PC-9 (cell line): ENCODE measurements around the gene MECP2.

Source experiments
- CTCF ChIP-seq: fragments of 200-600 bp; sonication (generic); conservative IDR thresholded peaks from 2 replicates; pipeline ENCODE4 v1.6.1; 2017; ENCODE audit warnings: mixed run types, antibody characterized with exemption, mild to moderate bottlenecking, moderate library complexity
- EZH2 ChIP-seq: fragments of 200-600 bp; sonication (generic); IDR thresholded peaks from 2 replicates; pipeline ENCODE4 v1.8.0; 2017; ENCODE audit warnings: antibody characterized with exemption, low read depth

- TF ChIP-seq CTCF (no peak), EZH2 (no peak)
Observed at GRCh38 chrX:154094833-154095232, 2.7 kb downstream of the MECP2 start.
